ENCODE results near the gene CHPF2. TPM values are rescaled to one million over a fixed set of nuclear protein-coding genes. Genes with fewer than 3 reads are reported as not detected.

The CHPF2 gene
- total RNA-seq, 4 donors from 2014 or later, result 34.5 to 58.5 (median 40.2) TPM

DNA sequence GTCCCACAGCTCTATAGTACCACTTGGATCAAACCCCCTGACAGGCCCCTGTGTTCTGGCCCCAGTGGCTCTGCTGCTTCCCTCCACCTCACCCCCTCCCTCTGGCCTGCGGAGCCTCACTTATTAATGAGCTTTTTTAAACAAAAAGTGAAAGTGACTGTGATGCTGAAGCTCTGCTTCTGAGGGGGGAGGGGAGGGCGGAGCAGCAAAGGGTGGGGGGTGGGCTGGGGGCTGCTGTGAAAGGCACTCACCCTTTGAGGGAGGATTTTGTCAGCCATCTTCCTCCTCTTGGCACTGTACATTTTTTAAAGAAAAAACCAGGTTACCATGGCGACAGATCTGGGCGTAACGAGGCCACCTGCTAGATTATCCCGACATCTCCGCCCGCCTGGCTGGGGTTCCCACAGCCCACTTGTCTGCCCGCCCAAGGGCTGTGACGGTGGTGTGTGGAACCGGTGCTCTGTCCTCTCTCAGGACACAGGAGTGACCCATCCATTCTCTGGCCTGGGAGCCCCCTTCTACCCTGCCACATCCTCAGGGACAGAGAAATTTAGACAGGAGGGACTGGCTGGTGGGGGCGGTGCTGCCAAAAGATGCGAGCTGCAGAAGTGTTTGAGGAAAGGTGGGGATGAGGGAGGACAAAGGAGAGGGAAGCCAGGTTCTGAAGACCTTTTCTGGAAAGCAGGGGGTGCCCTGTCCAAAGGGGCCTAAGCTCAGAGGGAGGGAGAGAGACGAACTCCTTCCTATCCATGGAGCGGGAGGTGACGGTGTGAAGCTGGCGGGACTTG is 11.3 kb downstream of the CHPF2 start:
- peaks cover 0 to 59% (median 39%) of the 10 kb centered on the region in 4 donors for H3K4me1 ChIP-seq
- TF ChIP-seq POLR2A (IDR thresholded peaks at IDR 0.05), result no peak
- TF ChIP-seq, protein P1, sequence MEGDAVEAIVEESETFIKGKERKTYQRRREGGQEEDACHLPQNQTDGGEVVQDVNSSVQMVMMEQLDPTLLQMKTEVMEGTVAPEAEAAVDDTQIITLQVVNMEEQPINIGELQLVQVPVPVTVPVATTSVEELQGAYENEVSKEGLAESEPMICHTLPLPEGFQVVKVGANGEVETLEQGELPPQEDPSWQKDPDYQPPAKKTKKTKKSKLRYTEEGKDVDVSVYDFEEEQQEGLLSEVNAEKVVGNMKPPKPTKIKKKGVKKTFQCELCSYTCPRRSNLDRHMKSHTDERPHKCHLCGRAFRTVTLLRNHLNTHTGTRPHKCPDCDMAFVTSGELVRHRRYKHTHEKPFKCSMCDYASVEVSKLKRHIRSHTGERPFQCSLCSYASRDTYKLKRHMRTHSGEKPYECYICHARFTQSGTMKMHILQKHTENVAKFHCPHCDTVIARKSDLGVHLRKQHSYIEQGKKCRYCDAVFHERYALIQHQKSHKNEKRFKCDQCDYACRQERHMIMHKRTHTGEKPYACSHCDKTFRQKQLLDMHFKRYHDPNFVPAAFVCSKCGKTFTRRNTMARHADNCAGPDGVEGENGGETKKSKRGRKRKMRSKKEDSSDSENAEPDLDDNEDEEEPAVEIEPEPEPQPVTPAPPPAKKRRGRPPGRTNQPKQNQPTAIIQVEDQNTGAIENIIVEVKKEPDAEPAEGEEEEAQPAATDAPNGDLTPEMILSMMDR (IDR thresholded peaks at IDR 0.05), result no peak
- no peak for TF ChIP-seq EP300 (IDR thresholded peaks at IDR 0.05)

DNA sequence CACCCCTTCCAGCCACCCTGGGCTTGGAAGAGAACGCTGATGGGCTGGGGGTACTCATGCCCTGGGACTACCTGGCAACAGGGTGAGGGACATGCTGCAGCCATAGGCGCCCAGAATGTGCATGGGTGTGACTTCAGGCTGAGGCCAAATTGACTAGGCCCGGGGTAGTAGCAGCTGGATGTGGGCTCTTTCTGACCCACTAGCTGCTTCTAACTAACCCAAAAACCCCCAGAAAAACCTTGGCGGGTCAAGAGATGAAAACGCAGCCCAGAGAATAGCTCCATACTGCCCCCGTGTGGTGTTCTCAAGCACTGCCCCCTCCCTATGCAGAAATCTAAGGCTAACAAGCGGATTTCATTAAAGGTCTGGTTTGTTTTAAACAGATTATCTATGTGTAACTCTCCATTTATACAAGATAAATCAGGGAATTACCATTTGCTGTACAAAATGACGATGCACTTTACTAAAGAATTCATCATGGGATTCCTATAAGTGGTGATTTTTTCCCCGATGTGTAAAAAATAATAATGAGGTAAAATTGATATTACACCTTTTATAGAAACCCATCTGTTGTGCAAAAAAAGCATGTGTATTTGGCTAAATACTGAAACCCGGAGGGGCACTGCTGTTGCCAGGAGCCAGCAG is 12.0 kb downstream of the CHPF2 start:
- WGBS, 2 donors, result 24 to 31% methylated on average over 8 to 10 of the region's 10 CpGs
- Histone ChIP-seq H3K36me3 (peaks cover 0 to 32% (median 0%) of the 10 kb centered on the region in 3 donors), H3K4me3 (no peak overlapping the region), H3K27me3 (no peaks in the 10 kb centered on the region), H3K4me1 (peaks cover 0 to 63% (median 39%) of the 10 kb centered on the region in 4 donors), H3K9me3 (no peaks in the 10 kb centered on the region), H3K27ac (peak overlapping the region in 1 of 4 donors; percentile 96)
- TF ChIP-seq, protein P1 (IDR thresholded peaks at IDR 0.05), result peak; percentile 62 to 88 (median 82)
- TF ChIP-seq EP300 (IDR thresholded peaks at IDR 0.05), result no peak
- DNase-seq (ENCODE audit: low spot score in 2 of 2), result peak in 1 of 2 donors; percentile 63

More for the DNA sequence above, 11.3 kb downstream of the CHPF2 start:
- DNase-seq (ENCODE audit: low spot score in 2 of 2), result no peak
- 43 to 54% methylated on average over 16 to 17 of the region's 17 CpGs for WGBS, 2 donors
- H3K27me3 ChIP-seq, result no peaks in the 10 kb centered on the region
- no peaks in the 10 kb centered on the region for H3K9me3 ChIP-seq
- peak overlapping the region in 2 of 4 donors; percentile 47 to 64 for H3K27ac ChIP-seq
- H3K4me3 ChIP-seq, result peak overlapping the region in 1 of 4 donors; percentile 18
- peaks cover 0 to 39% (median 4%) of the 10 kb centered on the region in 3 donors for H3K36me3 ChIP-seq

DNA sequence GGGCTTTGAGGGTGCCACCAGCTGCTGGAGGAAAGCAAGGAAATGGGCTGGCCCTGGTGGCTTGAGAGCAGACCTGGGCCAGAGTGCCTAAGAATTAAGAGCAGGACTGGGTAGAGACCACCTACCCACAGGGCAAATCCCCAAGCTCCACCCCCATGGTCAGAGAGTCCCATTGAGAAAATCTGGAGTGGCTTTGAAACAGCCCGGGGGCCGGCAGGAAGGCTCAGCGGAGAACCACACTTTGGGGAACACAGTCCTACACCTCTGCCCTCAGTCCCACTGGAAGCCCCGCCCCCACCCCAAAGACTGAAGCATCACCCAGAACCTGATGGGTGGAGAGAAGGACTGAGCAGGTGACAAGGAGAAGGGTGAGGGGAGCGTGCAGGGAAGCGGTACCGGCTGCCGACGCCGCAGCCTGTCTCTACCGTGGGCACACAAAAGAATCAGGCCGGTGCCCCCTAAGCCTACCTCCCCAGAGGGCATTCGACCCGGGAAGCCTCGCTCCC is 12.6 kb downstream of the CHPF2 start:
- Histone ChIP-seq H3K27me3 (no peaks in the 10 kb centered on the region), H3K36me3 (peaks cover 0 to 26% (median 0%) of the 10 kb centered on the region in 3 donors), H3K4me1 (peaks cover 0 to 69% (median 44%) of the 10 kb centered on the region in 4 donors), H3K4me3 (peak overlapping the region in 3 of 4 donors; percentile 10 to 46 (median 37)), H3K27ac (peak overlapping the region; percentile 14 to 96 (median 32)), H3K9me3 (no peaks in the 10 kb centered on the region)
- WGBS, 2 donors, result 14 to 21% methylated on average over 14 to 15 of the region's 15 CpGs
- TF ChIP-seq, protein P1 (IDR thresholded peaks at IDR 0.05), result no peak
- no peak for TF ChIP-seq POLR2A (IDR thresholded peaks at IDR 0.05)
- no peak for TF ChIP-seq EP300 (IDR thresholded peaks at IDR 0.05)
- DNase-seq (ENCODE audit: low spot score in 2 of 2), result no peak

DNA sequence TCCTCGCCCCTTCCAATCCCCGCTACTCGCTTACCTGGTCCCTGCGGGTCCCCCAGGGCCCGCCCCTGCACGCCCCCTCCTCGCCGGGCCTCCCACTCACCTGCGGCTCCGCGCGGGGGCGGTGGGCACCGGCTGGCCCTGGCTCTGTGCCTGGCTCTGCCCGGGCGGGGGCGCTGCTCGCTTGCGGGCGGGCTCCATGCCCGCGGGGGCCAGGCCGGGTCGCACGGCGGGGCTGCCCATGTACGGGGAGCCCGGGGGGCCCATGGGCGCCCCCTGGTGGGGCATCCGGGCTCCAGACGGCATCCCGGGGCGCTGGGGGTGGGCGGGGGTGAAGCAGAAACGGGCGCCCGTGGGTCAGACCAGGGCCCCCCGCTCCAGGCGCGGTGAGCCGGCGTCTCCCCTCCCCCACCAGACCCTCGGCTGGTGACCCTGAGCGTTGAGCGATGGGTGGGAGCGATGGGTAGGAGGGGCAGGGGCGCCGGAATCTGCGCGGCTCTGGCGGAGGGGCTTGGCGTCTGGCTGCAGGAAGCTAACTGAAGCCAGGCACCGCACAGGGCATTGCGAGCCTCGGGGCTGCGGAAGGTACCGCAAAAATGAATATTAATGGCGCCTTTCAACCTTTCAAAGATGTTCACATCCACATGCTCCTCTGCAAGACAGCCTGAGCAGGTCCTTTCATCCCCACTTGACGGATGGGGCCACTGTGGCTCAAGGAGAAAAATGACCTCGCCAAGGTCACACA is 13.2 kb downstream of the CHPF2 start:
- peak overlapping the region; percentile 21 to 96 (median 58) for H3K27ac ChIP-seq
- H3K9me3 ChIP-seq, result no peaks in the 10 kb centered on the region
- peaks cover 0 to 19% (median 0%) of the 10 kb centered on the region in 3 donors for H3K36me3 ChIP-seq
- WGBS, 2 donors, result 5 to 10% methylated on average over 31 to 34 of the region's 60 CpGs
- DNase-seq (ENCODE audit: low spot score in 2 of 2), result no peak
- no peaks in the 10 kb centered on the region for H3K27me3 ChIP-seq
- TF ChIP-seq, protein P1 (IDR thresholded peaks at IDR 0.05), result peak; percentile 58 to 77 (median 66)
- no peak for TF ChIP-seq EP300 (IDR thresholded peaks at IDR 0.05)
- H3K4me1 ChIP-seq, result peaks cover 0 to 75% (median 49%) of the 10 kb centered on the region in 4 donors
- H3K4me3 ChIP-seq, result peak overlapping the region; percentile 10 to 46 (median 38)

Data from tibial nerve (tissue), 4 donors.